Skeletal muscle tissue (tissue), 4 donors: ENCODE measurements around the gene FAM187B. TPM values are rescaled to one million over a fixed set of nuclear protein-coding genes. Genes with fewer than 3 reads are reported as not detected.

Experiments
- H3K27ac ChIP-seq: one replicate; pipeline ENCODE4 v1.7.0; 2013; ENCODE audit warnings: mild to moderate bottlenecking, low read depth, low read length, inconsistent platforms
- H3K27me3 ChIP-seq, 3 donors: one replicate each; pipeline ENCODE4 v1.7.0; 2013; ENCODE audit warnings: low read length in 3 of 3; ENCODE audit not compliant: control insufficient read depth in 3 of 3, insufficient read depth in 3 of 3
- H3K36me3 ChIP-seq, 3 donors: one replicate each; pipeline ENCODE4 v1.7.0; 2013; ENCODE audit warnings: low read length in 3 of 3; ENCODE audit not compliant: control insufficient read depth in 3 of 3, insufficient read depth in 3 of 3
- H3K4me1 ChIP-seq, 3 donors: one replicate each; pipeline ENCODE4 v1.7.0; 2013; ENCODE audit warnings: low read length in 3 of 3, mild to moderate bottlenecking in 3 of 3; ENCODE audit not compliant: control insufficient read depth in 3 of 3, insufficient read depth in 3 of 3
- H3K4me3 ChIP-seq, 3 donors: one replicate each; pipeline ENCODE4 v1.7.0; 2013; ENCODE audit warnings: low read length in 3 of 3
- H3K9ac ChIP-seq, 3 donors: one replicate each; pipeline ENCODE4 v1.7.0; 2013; ENCODE audit warnings: low read length in 3 of 3, mild to moderate bottlenecking in 3 of 3, moderate library complexity in 2 of 3, low read depth in 1 of 3
- H3K9me3 ChIP-seq, 3 donors: one replicate each; pipeline ENCODE4 v1.7.0; 2013; ENCODE audit warnings: low read length in 3 of 3; ENCODE audit not compliant: control insufficient read depth in 3 of 3
- total RNA-seq: library from RNA; depleted of rRNA; stranded (reverse); fragments of >200 nt; gene quantifications from one replicate; pipeline ENCODE4 v1.2.3, GENCODE V29; 2014
- donor health status: Osteomylitis.

FAM187B gene
- total RNA-seq, 1 donor from 2014 or later, result not detected

GRCh38 chr19:35236638-35237400 is 8.3 kb upstream of the FAM187B start:
- H3K4me1 ChIP-seq, result no peaks in the 10 kb centered on the region
- peaks cover 0 to 5% (median 0%) of the 10 kb centered on the region in 3 donors for H3K9me3 ChIP-seq
- peaks cover 0 to 2% (median 0%) of the 10 kb centered on the region in 3 donors for H3K27me3 ChIP-seq
- no peaks in the 10 kb centered on the region for H3K36me3 ChIP-seq
- H3K27ac ChIP-seq, result no peak overlapping the region
- H3K9ac ChIP-seq, result no peak overlapping the region
- H3K4me3 ChIP-seq, result no peak overlapping the region

DNA sequence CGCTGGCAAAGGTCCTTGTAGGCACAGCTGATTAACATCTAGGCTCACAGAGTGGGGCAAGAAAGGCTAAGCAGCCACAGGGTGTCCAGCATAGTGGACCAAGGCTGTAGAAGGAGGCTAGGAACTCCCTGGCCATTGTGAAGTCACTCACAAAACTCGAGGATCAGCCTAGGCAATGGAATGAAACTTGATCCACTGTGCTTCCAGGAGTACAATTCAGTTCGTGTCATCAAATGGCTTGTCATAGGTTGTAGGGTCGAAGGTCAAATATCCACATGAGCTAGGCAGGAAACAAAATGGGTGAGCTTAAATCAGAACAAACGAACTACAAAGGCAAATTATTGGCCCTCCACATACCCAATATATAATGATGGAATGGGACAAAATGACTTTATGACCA is 4.4 kb upstream of the FAM187B start:
- Histone ChIP-seq H3K9me3 (no peaks in the 10 kb centered on the region), H3K27me3 (peaks cover 0 to 2% (median 0%) of the 10 kb centered on the region in 3 donors), H3K4me1 (no peaks in the 10 kb centered on the region), H3K9ac (no peak overlapping the region), H3K4me3 (no peak overlapping the region), H3K36me3 (no peaks in the 10 kb centered on the region), H3K27ac (no peak overlapping the region)

DNA sequence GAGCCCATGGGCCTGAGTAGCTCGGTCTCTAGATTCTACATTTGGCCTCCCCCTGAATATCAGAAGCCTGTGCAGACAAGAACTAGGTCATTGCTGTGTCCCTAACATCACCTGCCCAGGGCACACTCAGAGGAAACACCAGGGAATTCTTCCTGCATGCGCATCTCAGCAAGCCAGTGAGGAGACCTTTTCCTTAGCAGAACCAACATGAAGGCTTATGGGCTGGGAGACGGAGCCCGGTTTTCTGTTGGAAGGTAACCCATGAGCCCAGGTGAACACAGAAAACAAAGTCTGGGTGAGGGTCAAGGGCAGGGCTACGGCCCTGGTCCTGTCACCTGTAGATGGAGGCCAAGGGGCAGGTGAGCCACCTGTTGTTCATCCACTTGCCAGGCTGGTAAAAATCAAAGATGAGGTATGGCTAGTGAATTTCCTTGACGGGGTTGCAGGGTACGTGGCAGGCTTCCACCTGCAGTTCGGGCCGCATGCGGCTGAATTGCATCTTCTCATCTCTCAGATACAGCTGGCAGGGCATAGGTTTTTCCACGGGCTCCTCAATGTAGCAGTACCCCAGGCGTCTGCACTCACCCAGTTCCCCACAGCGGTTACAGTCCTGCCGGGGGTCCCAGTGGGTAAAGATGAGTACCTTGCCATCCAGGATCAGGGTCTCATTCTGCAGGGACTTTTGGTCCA is 3.6 kb upstream of the FAM187B start:
- Histone ChIP-seq H3K36me3 (no peaks in the 10 kb centered on the region), H3K4me3 (no peak overlapping the region), H3K9ac (no peak overlapping the region), H3K27ac (no peak overlapping the region), H3K4me1 (no peaks in the 10 kb centered on the region), H3K9me3 (no peaks in the 10 kb centered on the region), H3K27me3 (peaks cover 0 to 2% (median 0%) of the 10 kb centered on the region in 3 donors)

GRCh38 chr19:35229601-35230000 is 1.1 kb upstream of the FAM187B start:
- no peak overlapping the region for H3K4me3 ChIP-seq
- H3K4me1 ChIP-seq, result peaks cover 0 to 3% (median 0%) of the 10 kb centered on the region in 3 donors
- H3K27me3 ChIP-seq, result peaks cover 0 to 15% (median 14%) of the 10 kb centered on the region in 3 donors
- no peaks in the 10 kb centered on the region for H3K9me3 ChIP-seq
- no peak overlapping the region for H3K27ac ChIP-seq
- no peak overlapping the region for H3K9ac ChIP-seq
- no peaks in the 10 kb centered on the region for H3K36me3 ChIP-seq

DNA sequence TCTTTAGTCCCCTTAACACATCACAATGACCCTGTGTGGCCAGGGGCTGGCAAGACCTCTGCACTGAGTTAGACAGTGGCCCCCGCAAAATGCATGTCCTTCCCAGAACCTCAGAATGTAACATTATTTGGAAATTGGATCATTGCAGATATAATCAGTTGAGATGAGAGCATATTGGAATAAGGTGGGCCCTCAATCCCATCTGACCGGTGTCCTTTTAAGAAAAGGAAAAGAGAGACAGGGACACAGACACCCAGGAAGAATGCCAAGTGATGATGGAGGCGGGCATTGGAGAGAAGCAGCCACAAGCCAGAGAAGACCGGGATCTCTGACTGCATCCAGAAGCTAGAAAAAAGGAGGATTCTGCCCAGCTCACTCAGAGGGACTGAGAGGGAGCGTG is 1.8 kb downstream of the FAM187B start:
- Histone ChIP-seq H3K27me3 (peaks cover 7 to 25% (median 20%) of the 10 kb centered on the region in 3 donors), H3K9ac (no peak overlapping the region), H3K9me3 (no peaks in the 10 kb centered on the region)

GRCh38 chr19:35225951-35226350 is 2.6 kb downstream of the FAM187B start:
- H3K4me1 ChIP-seq, result peaks cover 0 to 3% (median 0%) of the 10 kb centered on the region in 3 donors
- no peak overlapping the region for H3K4me3 ChIP-seq
- H3K36me3 ChIP-seq, result no peaks in the 10 kb centered on the region
- H3K27ac ChIP-seq, result no peak overlapping the region
- H3K9me3 ChIP-seq, result no peaks in the 10 kb centered on the region
- no peak overlapping the region for H3K9ac ChIP-seq
- peaks cover 7 to 25% (median 20%) of the 10 kb centered on the region in 3 donors for H3K27me3 ChIP-seq

More for the DNA sequence above, 1.8 kb downstream of the FAM187B start:
- Histone ChIP-seq H3K36me3 (no peaks in the 10 kb centered on the region), H3K4me3 (no peak overlapping the region), H3K27ac (no peak overlapping the region), H3K4me1 (peaks cover 0 to 3% (median 0%) of the 10 kb centered on the region in 3 donors)

GRCh38 chr19:35224681-35225571 is 3.6 kb downstream of the FAM187B start:
- Histone ChIP-seq H3K27ac (no peak overlapping the region), H3K27me3 (peaks cover 7 to 25% (median 20%) of the 10 kb centered on the region in 3 donors), H3K36me3 (no peaks in the 10 kb centered on the region), H3K9me3 (no peaks in the 10 kb centered on the region), H3K9ac (no peak overlapping the region), H3K4me3 (no peak overlapping the region), H3K4me1 (peaks cover 0 to 3% (median 0%) of the 10 kb centered on the region in 3 donors)

DNA sequence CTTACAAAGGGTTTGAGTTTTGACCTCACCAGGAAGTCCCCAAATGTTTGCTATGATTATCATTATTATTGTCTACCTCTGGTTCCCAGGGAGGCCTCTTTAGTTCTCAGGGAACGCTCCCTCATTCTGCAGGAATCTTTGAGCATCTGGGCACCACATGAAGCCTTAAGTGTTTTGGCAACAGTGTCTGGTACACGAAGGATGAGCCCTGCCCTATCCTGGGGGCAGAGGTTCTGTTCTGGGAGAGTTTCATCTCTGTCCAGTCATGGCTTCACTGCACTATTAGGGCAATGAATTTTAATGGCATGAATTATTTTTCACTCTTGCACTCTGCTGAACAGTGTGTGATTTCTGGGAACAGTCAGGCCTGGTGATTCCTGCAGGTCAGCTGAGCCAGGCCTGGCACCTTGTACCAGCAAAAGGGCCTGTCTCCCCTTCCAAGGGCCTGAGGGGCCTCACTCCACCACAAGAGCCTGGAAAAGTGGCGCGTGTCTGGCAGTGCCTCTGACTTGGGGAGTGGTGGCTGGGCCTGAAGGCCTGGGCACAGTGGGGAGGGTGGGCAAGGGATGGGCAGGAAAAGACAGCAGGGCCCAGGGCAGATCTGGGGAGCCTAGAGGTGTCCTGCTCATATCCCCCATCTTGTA is 4.6 kb downstream of the FAM187B start:
- Histone ChIP-seq H3K27ac (no peak overlapping the region), H3K36me3 (no peaks in the 10 kb centered on the region), H3K4me1 (peaks cover 0 to 3% (median 0%) of the 10 kb centered on the region in 3 donors), H3K9ac (no peak overlapping the region), H3K4me3 (no peak overlapping the region), H3K27me3 (peaks cover 7 to 25% (median 20%) of the 10 kb centered on the region in 3 donors), H3K9me3 (peaks cover 0 to 4% (median 2%) of the 10 kb centered on the region in 3 donors)

GRCh38 chr19:35223084-35223790 is 5.3 kb downstream of the FAM187B start:
- Histone ChIP-seq H3K4me1 (peaks cover 0 to 3% (median 0%) of the 10 kb centered on the region in 3 donors), H3K9me3 (peaks cover 0 to 6% (median 2%) of the 10 kb centered on the region in 3 donors), H3K9ac (no peak overlapping the region), H3K27ac (no peak overlapping the region), H3K4me3 (no peak overlapping the region), H3K27me3 (peaks cover 7 to 25% (median 20%) of the 10 kb centered on the region in 3 donors), H3K36me3 (no peaks in the 10 kb centered on the region)
